ENCODE results near the gene TRIM44.

DNA sequence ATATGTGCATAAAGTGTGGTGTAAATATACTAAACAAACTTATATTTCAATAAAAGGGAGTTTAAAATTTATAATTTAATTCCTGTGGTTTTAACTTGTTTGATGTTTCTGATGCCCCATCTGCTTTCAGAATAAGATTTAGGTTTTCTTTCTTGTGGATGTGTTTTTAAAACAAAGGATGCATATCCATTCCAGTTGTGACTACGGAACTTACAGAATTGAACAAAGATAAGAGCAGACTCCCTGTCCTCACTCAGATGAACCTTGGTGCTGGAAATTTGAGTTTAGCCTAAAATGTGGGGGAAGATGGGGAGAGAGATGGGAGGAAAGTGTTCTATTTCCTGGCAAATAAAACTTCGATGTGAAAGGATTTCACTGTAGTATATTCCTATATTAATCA lies 41.8 kb upstream of the TRIM44 start:
- TF ChIP-seq, protein P1, sequence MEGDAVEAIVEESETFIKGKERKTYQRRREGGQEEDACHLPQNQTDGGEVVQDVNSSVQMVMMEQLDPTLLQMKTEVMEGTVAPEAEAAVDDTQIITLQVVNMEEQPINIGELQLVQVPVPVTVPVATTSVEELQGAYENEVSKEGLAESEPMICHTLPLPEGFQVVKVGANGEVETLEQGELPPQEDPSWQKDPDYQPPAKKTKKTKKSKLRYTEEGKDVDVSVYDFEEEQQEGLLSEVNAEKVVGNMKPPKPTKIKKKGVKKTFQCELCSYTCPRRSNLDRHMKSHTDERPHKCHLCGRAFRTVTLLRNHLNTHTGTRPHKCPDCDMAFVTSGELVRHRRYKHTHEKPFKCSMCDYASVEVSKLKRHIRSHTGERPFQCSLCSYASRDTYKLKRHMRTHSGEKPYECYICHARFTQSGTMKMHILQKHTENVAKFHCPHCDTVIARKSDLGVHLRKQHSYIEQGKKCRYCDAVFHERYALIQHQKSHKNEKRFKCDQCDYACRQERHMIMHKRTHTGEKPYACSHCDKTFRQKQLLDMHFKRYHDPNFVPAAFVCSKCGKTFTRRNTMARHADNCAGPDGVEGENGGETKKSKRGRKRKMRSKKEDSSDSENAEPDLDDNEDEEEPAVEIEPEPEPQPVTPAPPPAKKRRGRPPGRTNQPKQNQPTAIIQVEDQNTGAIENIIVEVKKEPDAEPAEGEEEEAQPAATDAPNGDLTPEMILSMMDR (IDR thresholded peaks at IDR 0.05): no peak
- no peak for TF ChIP-seq ZFX (IDR thresholded peaks at IDR 0.05; ENCODE audit: borderline replicate concordance)
